ENCODE measurements around the gene BACE2. TPM values are rescaled to one million over a fixed set of nuclear protein-coding genes. Genes with fewer than 3 reads are reported as not detected.
A peak's percentile ranks its signal among the peaks of the same experiment; 100 is the strongest.

Gene BACE2
- total and polyA plus RNA-seq, 4 donors: 9.2 to 36.0 (median 28.2) TPM

DNA sequence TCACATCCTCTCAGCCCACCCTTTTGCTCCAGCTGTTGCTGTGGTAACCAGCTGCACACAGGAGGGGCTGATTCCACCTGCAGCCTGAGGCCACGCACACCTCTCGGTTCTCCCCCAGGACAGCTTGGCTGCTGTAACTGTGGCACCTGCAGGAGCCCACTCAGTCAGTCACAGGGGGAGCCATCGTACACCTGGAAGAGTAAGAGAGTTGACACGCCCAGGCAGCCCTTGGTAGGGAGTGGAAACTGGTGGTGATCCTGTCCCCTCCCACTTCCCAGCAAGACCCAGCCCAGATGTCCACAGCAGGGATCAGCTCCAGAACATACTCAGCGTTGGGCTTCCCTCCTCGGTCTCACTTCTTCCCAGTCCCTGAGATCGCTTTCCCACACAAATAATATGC lies 32.2 kb upstream of the BACE2 start:
- DNase-seq (ENCODE audit: low read depth in 4 of 6, low spot score in 6 of 6): no peak
- no peaks in the 10 kb centered on the region for H3K9me3 ChIP-seq (ENCODE audit: control insufficient read depth, insufficient read depth, low read length)
- no peak overlapping the region for H3K27ac ChIP-seq (ENCODE audit: low read depth, low read length)
- WGBS (ENCODE audit: insufficient coverage): 94% methylated on average over 5 of the region's 7 CpGs
- peaks cover 3% of the 10 kb centered on the region for H3K4me1 ChIP-seq (ENCODE audit: control insufficient read depth, insufficient read depth, low read length)
- H3K4me3 ChIP-seq (ENCODE audit: low read depth, low read length): no peak overlapping the region
- H3K27me3 ChIP-seq (ENCODE audit: control insufficient read depth, insufficient read depth, low read length): no peaks in the 10 kb centered on the region
- H3K36me3 ChIP-seq (ENCODE audit: control insufficient read depth, insufficient read depth, low read length): no peaks in the 10 kb centered on the region

DNA sequence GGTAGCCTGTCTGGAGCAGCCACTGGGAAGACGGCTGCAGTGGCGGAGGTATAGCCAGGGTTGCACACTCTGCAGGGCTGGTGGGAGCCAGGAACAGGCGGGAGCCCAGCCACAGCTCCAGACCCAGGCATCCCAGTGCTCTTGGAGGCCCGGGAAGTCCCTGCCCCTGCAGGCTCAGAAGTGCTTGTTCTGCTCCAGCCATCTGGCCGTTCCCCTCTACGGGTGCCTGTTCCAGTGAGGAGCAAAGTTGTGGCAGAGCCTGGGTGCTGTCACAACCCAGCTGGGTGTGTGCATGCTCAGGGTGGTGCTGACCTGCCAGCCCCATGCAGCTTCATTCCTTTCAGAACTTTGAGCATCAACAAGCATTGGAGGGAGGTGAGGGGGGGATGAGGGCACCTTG lies 31.7 kb upstream of the BACE2 start:
- Histone ChIP-seq H3K36me3 (ENCODE audit: control insufficient read depth, insufficient read depth, low read length) (no peaks in the 10 kb centered on the region), H3K4me1 (ENCODE audit: control insufficient read depth, insufficient read depth, low read length) (peaks cover 6% of the 10 kb centered on the region), H3K4me3 (ENCODE audit: low read depth, low read length) (no peak overlapping the region), H3K27ac (ENCODE audit: low read depth, low read length) (no peak overlapping the region), H3K27me3 (ENCODE audit: control insufficient read depth, insufficient read depth, low read length) (no peaks in the 10 kb centered on the region), H3K9me3 (ENCODE audit: control insufficient read depth, insufficient read depth, low read length) (no peaks in the 10 kb centered on the region)
- 88% methylated on average over 6 of the region's 6 CpGs for WGBS (ENCODE audit: insufficient coverage)
- DNase-seq (ENCODE audit: low read depth in 4 of 6, low spot score in 6 of 6): no peak

DNA sequence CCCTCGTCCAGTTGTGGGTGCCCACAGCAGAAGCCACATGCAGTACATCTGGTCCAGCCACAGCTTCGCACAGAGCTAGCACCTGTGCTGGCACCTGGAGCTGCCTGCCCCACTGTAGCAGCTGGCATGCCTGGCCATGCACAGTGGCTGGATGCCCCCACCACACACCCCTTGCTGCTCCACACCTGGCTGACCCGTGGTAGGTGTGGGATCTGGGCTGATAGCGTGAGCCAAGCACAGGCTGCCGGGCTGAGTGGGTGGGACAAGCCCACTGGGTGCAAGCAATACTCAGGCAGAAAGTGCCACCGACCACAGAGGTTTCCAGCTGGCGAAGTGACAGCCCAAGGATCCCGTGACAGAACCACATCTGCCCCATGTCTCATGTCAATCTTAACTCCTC lies 30.6 kb upstream of the BACE2 start:
- no peaks in the 10 kb centered on the region for H3K27me3 ChIP-seq (ENCODE audit: control insufficient read depth, insufficient read depth, low read length)
- H3K4me1 ChIP-seq (ENCODE audit: control insufficient read depth, insufficient read depth, low read length): peaks cover 12% of the 10 kb centered on the region
- H3K9me3 ChIP-seq (ENCODE audit: control insufficient read depth, insufficient read depth, low read length): no peaks in the 10 kb centered on the region
- H3K36me3 ChIP-seq (ENCODE audit: control insufficient read depth, insufficient read depth, low read length): no peaks in the 10 kb centered on the region
- WGBS (ENCODE audit: insufficient coverage): 88% methylated on average over 8 of the region's 8 CpGs
- no peak overlapping the region for H3K4me3 ChIP-seq (ENCODE audit: low read depth, low read length)
- no peak overlapping the region for H3K27ac ChIP-seq (ENCODE audit: low read depth, low read length)
- DNase-seq (ENCODE audit: low read depth in 4 of 6, low spot score in 6 of 6): no peak

DNA sequence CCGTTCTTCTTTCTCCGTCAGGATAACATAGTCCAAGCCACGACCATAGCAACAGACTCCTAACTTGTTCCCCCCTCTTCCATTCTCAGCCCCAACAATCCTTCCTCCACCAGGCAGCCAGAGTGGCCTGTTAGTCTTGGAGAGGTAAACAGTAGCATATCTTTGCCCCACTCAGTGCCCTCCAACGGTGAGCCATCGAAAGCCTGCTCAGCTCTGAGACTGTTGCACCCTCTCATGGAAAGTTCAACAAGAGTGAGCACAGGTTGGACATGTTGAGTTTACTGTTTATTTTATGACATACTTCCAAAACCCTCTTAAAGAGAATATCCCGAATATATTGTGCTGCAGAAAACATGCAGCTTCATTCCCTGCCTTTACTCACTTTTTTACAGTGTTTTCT lies 30.1 kb upstream of the BACE2 start:
- 100% methylated on average over 3 of the region's 6 CpGs for WGBS (ENCODE audit: insufficient coverage)

DNA sequence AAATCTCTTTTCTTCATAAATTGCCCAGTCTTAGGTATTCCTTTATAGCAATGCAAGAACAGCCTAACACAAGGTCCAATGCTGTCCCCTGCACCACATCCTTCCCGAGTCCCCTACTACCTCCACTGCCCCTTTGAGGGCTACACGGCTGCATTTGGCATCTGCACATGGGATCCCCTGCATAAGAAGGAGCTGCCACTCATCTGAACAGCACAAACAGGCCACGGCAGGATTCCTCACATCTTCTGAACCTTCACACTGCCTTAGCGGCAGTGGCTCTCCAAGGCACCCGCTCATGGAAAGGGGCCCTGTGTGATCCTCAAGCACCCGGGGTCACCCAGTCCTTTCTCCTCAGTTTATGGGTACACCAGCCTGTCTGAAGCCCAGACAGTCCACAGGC lies 29.2 kb upstream of the BACE2 start:
- Histone ChIP-seq H3K27ac (ENCODE audit: low read depth, low read length) (no peak overlapping the region), H3K36me3 (ENCODE audit: control insufficient read depth, insufficient read depth, low read length) (no peaks in the 10 kb centered on the region), H3K9me3 (ENCODE audit: control insufficient read depth, insufficient read depth, low read length) (no peaks in the 10 kb centered on the region), H3K4me1 (ENCODE audit: control insufficient read depth, insufficient read depth, low read length) (peaks cover 15% of the 10 kb centered on the region), H3K27me3 (ENCODE audit: control insufficient read depth, insufficient read depth, low read length) (no peaks in the 10 kb centered on the region), H3K4me3 (ENCODE audit: low read depth, low read length) (no peak overlapping the region)
- no peak for DNase-seq (ENCODE audit: low read depth in 4 of 6, low spot score in 6 of 6)
- WGBS (ENCODE audit: insufficient coverage): 94% methylated on average over 6 of the region's 6 CpGs

More for the DNA sequence above, 30.1 kb upstream of the BACE2 start:
- Histone ChIP-seq H3K27ac (ENCODE audit: low read depth, low read length) (no peak overlapping the region), H3K27me3 (ENCODE audit: control insufficient read depth, insufficient read depth, low read length) (no peaks in the 10 kb centered on the region), H3K4me1 (ENCODE audit: control insufficient read depth, insufficient read depth, low read length) (peaks cover 15% of the 10 kb centered on the region), H3K4me3 (ENCODE audit: low read depth, low read length) (no peak overlapping the region), H3K9me3 (ENCODE audit: control insufficient read depth, insufficient read depth, low read length) (no peaks in the 10 kb centered on the region), H3K36me3 (ENCODE audit: control insufficient read depth, insufficient read depth, low read length) (no peaks in the 10 kb centered on the region)
- no peak for DNase-seq (ENCODE audit: low read depth in 4 of 6, low spot score in 6 of 6)

DNA sequence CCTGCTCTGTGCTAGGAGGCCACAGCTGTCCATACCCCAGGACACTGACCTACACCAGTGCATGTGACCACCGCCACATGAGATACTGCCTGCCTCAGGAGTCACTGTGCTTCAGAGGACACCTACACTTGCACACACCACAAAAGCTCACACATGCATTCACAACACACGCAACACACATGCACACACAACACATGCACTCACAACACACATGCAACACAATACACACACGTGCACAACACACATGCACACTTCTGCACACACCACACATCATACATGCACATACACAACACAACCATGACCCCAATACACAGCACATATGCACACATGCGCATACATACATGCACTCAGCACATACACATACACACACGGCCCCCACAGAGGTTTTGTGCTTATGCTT lies 28.7 kb upstream of the BACE2 start:
- no peaks in the 10 kb centered on the region for H3K27me3 ChIP-seq (ENCODE audit: control insufficient read depth, insufficient read depth, low read length)
- peaks cover 15% of the 10 kb centered on the region for H3K4me1 ChIP-seq (ENCODE audit: control insufficient read depth, insufficient read depth, low read length)
- H3K9me3 ChIP-seq (ENCODE audit: control insufficient read depth, insufficient read depth, low read length): no peaks in the 10 kb centered on the region
- no peak overlapping the region for H3K4me3 ChIP-seq (ENCODE audit: low read depth, low read length)
- WGBS (ENCODE audit: insufficient coverage): 89% methylated on average over 5 of the region's 5 CpGs
- no peak overlapping the region for H3K27ac ChIP-seq (ENCODE audit: low read depth, low read length)
- no peaks in the 10 kb centered on the region for H3K36me3 ChIP-seq (ENCODE audit: control insufficient read depth, insufficient read depth, low read length)
- DNase-seq (ENCODE audit: low read depth in 4 of 6, low spot score in 6 of 6): no peak

DNA sequence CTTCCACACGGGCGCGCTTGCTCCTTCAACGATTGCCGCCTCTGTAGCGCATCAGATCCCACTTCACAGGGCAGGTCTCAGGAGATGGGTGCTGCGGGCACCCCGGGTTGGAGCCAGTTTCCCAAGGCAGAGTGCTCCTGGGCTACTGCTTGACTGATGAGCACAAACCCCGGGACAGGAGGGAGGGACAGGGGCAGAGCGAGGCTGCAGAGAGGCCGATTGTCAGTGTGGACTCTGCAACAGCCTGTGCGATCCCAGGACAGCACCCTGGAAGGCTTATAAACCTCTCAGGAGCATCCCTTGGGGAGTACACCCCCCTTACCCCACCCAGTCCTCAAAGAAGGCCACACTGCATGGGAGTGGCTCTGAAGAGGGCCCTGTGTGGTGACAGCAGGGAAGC lies 28.0 kb upstream of the BACE2 start:
- 93% methylated on average over 11 of the region's 12 CpGs for WGBS (ENCODE audit: insufficient coverage)
- H3K4me1 ChIP-seq (ENCODE audit: control insufficient read depth, insufficient read depth, low read length): peaks cover 15% of the 10 kb centered on the region
- no peaks in the 10 kb centered on the region for H3K27me3 ChIP-seq (ENCODE audit: control insufficient read depth, insufficient read depth, low read length)
- H3K4me3 ChIP-seq (ENCODE audit: low read depth, low read length): no peak overlapping the region
- H3K9me3 ChIP-seq (ENCODE audit: control insufficient read depth, insufficient read depth, low read length): no peaks in the 10 kb centered on the region
- H3K27ac ChIP-seq (ENCODE audit: low read depth, low read length): no peak overlapping the region
- no peak for DNase-seq (ENCODE audit: low read depth in 4 of 6, low spot score in 6 of 6)
- H3K36me3 ChIP-seq (ENCODE audit: control insufficient read depth, insufficient read depth, low read length): no peaks in the 10 kb centered on the region

DNA sequence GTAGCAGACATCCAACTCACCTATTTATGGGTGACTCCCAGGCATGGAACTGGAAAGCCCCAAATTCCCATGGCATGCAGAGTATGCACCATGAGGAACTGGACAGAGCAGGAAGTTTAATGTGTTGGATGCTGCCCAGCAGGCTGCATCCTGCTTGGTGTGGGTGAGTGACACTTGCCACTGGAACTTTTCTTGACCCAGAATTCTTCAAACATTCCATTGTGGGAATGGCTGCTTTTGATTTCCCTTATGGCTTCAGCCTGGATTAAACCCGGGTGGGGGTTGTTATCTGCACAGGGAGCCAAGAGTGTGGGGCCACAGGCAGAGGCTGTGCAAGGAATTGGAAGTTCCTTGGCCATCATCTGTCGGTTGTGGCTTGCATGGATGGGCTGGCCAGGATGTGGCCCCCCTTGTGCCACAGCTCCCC lies 26.9 kb upstream of the BACE2 start:
- H3K4me3 ChIP-seq (ENCODE audit: low read depth, low read length): no peak overlapping the region
- H3K27me3 ChIP-seq (ENCODE audit: control insufficient read depth, insufficient read depth, low read length): no peaks in the 10 kb centered on the region
- H3K9me3 ChIP-seq (ENCODE audit: control insufficient read depth, insufficient read depth, low read length): no peaks in the 10 kb centered on the region
- DNase-seq (ENCODE audit: low read depth in 4 of 6, low spot score in 6 of 6): no peak
- peaks cover 15% of the 10 kb centered on the region for H3K4me1 ChIP-seq (ENCODE audit: control insufficient read depth, insufficient read depth, low read length)
- WGBS (ENCODE audit: insufficient coverage): 56% methylated on average over 2 of the region's 2 CpGs
- no peaks in the 10 kb centered on the region for H3K36me3 ChIP-seq (ENCODE audit: control insufficient read depth, insufficient read depth, low read length)
- no peak overlapping the region for H3K27ac ChIP-seq (ENCODE audit: low read depth, low read length)

DNA sequence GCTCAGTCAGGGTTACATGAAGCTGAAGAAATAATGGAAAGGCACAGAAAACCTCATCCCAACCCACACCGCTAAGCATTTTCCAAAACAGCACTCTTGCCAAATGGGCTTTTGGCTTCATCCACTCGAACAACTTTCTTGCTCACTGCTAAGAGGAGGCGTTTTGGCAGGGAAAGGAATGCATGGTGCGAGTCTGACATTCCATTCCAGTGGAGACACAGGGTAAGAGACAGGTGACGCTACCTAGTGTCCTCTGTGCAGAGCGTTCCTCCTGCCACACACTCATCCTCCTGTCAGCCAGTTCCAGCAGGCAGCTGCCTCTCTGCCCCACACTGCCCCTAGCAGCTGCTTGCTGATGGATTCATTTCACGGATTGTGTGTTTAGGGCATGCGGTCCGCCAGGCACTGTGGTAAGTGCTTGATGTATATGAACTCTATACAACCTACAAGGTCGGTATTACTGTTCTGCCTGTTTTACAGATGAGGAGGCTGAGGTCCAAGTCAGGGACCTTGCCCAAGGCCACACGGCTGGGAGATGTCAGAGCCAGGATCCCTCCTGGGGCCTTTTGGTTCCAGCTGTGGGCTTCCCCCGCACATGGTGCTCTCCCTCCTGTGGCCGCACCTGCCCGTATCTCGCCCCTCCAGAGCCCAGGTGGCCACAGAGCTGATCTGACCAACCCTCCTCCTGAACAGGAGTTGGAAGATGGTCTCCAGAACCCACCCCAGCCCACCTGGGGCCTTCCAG lies 25.7 kb upstream of the BACE2 start:
- Histone ChIP-seq H3K27ac (ENCODE audit: low read depth, low read length) (no peak overlapping the region), H3K9me3 (ENCODE audit: control insufficient read depth, insufficient read depth, low read length) (no peaks in the 10 kb centered on the region), H3K36me3 (ENCODE audit: control insufficient read depth, insufficient read depth, low read length) (no peaks in the 10 kb centered on the region), H3K4me3 (ENCODE audit: low read depth, low read length) (no peak overlapping the region), H3K4me1 (ENCODE audit: control insufficient read depth, insufficient read depth, low read length) (peaks cover 12% of the 10 kb centered on the region), H3K27me3 (ENCODE audit: control insufficient read depth, insufficient read depth, low read length) (no peaks in the 10 kb centered on the region)
- WGBS (ENCODE audit: insufficient coverage): 56% methylated on average over 10 of the region's 15 CpGs
- peak in 4 of 6 donors; percentile 7 to 90 (median 35) for DNase-seq (ENCODE audit: low read depth in 4 of 6, low spot score in 6 of 6)

DNA sequence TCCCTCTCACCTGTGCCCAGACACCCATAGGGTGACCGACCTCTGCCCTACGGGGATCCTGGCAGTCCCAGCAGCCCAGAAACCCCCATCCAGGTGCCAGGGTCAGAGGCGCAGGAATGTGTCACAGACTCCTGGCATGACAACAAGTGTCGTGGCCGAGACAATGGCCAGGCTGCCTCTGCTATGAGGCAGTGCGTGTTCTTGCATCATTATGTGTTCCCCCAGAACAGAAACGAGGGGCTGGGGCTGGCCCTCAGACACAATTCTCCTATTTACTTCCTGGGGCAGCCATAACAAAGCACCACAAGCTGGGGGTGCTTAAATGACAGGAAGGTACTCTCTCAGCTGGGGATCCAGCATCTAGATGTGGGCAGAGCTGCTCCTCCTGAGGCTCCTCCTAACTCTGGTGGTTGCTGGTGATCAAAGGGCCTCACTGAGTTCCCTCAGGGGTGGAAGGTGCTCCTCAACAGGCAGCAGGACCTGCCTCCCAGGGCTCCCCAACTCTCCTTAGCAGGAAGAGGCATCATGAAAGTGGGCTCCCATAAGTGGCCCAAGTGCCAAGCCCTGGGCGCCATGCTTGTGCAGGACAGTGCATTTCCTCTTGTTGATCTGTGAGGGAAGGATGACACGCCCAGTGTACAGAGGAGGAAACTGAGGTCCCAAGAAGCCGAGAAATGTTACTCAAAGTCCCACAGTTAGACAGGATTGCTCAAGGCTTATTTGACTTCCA lies 24.2 kb upstream of the BACE2 start:
- Histone ChIP-seq H3K4me3 (ENCODE audit: low read depth, low read length) (no peak overlapping the region), H3K4me1 (ENCODE audit: control insufficient read depth, insufficient read depth, low read length) (peaks cover 12% of the 10 kb centered on the region), H3K27ac (ENCODE audit: low read depth, low read length) (no peak overlapping the region), H3K9me3 (ENCODE audit: control insufficient read depth, insufficient read depth, low read length) (no peaks in the 10 kb centered on the region), H3K36me3 (ENCODE audit: control insufficient read depth, insufficient read depth, low read length) (no peaks in the 10 kb centered on the region), H3K27me3 (ENCODE audit: control insufficient read depth, insufficient read depth, low read length) (no peaks in the 10 kb centered on the region)
- 80% methylated on average over 8 of the region's 10 CpGs for WGBS (ENCODE audit: insufficient coverage)
- DNase-seq (ENCODE audit: low read depth in 4 of 6, low spot score in 6 of 6): no peak
